Myocyte (in vitro differentiated cells): ENCODE data around the gene AGT. TPM values are rescaled to one million over a fixed set of nuclear protein-coding genes. Genes with fewer than 3 reads are reported as not detected.
"Not testable (repeated sequence)": the region's sequence is repeated elsewhere in the genome, so short reads cannot be mapped to it uniquely, and the experiment has no call there.

Source experiments
- DNase-seq: peaks from one replicate; pipeline ENCODE4 v3.0.0-alpha.2; 2012; ENCODE audit warnings: low read depth
- total RNA-seq: library from RNA; depleted of rRNA; stranded (reverse); fragments of >200 nt; gene quantifications from 2 replicates; pipeline ENCODE4 v1.2.3, GENCODE V29; 2014

AGT gene
- total RNA-seq, 1 donor from 2014 or later: 36.5 TPM

DNA sequence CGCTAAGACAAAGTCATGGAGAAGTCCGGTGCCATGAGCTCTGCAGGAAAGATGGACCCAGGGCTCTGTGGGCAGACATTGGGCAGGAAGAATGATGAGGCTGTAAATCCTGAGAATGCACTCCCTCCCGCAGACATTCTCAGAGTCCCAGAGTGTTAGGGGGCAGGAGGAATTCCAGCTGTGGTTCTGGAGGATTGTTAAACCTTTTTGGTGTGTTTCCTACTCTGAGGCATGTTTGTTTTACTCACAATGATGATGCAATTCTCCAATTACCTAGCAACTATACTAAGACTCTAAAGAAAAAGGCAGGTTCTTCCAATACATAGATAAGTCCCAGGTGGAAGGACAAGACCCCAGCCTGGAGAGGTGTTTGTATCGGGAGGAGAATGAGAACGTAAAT, 30.5 kb upstream of the AGT start:
- peak; percentile 45 for DNase-seq

DNA sequence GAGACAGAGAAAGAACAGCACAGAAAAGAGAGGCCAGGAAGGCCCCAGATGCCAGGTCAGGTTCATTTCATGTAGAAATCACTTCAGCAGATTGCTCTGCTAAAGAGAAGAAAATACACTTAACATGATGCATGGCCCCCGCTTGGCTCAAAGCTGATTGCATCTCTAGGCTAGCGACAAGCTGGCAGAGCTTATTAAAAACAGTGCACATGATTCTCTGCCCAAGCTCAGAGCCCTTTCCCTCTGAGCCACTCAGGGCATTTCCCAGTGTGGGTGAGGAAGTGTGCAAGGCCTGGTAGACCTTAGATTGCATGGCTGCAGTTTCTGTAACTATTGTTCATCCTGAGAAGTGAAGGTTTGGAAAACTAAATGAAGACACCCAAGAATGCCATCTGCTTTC, 30.0 kb upstream of the AGT start:
- no peak for DNase-seq

DNA sequence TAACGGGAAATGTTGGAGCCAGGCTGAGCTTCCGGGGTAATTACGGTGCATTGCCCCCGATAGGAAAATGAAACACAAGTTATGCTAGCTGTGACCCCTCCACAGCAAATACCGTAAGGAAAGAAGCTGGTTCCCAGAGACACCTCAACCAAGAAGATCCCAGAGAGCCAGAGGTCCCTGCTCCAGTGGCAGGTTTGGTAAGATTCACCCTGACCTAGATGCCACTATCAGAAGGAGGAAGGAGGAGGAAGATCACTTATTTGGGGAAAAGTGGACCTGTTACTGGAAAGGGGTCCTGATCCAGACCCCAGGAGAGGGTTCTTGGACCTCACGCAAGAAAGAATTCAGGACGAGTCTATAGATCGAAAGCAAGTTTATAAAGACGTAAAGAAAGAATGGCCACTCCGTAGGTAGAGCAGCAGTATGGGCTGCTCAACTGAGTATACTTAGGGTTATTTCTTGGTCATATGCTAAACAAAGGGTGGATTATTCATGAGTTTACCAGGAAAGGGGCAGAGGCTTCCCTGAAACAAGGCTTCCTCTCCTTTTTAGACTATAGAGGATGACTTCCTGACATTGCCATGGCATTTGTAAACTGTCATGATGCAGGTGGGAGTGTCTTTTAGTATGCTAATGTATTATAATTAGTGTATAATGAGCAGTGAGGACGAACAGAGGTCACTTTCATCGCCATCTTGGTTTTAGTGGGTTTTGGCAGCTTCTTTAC, 25.8 kb upstream of the AGT start:
- no peak for DNase-seq

DNA sequence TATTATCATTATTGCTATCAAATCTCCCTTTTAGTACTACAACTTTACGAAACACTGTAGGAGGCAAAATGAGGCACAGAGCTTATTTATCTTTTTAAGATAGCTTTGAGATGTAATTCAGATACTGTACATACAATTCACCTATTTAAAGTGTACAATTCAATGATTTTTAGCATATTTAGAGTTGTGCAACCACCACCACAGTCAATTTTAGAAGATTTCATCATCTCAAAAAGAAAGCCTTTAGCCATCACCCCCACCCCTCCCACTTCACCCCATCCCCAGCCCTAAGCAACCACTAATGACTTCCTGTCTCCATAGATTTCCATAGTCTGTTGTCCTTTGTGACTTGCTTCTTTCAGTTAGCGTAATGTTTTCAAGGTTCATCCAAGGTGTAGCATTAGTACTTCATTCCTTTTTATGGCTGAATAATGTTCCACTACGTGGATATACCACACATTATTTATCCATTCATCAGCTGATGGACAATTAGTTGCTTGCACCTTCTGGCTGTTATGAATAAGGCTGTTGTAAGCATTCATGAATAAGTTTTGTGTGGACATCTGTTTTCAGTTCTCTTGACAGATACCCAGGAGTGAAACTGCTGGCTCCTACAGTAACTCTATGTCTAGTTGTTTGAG, 23.8 kb upstream of the AGT start:
- no peak for DNase-seq

DNA sequence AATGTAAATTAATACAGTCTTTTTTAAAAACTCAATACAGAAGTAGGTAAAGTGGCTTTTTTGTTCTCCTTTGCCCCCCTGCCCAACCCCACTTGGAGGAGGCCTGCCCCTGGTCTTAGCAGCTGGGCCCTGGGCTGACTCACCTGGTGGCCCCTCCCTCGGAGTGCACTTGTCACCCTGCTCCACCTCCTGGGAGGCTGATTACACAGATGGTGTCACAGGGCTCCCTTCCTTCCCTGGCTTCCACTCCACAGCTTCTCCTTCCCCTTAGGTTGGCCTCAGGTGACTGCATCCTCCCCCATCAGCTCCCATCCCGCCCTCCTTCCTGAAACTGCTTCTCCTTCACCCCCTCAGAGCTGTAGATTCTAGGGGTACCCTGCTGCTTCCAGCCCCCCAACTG, 21.5 kb upstream of the AGT start:
- DNase-seq: no peak

DNA sequence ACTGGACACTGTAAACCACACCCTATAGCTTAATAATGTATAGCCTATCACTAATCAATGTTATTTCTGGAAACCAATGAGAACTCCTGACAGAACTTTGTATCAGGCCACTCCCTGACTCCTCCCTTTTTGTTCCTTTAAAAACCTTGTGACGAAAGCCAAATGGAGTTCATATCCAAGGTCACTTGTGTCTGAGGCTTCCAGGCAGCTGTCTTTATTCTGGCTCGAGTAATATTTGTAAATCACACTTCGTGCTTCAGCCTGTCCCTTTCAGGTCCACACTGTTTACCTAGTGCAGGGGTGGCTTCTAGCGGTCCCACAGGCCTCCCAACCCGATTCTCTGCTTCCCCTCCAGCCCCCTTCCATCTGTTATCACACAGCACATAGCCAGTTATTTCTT, 17.1 kb upstream of the AGT start:
- peak; percentile 79 for DNase-seq

DNA sequence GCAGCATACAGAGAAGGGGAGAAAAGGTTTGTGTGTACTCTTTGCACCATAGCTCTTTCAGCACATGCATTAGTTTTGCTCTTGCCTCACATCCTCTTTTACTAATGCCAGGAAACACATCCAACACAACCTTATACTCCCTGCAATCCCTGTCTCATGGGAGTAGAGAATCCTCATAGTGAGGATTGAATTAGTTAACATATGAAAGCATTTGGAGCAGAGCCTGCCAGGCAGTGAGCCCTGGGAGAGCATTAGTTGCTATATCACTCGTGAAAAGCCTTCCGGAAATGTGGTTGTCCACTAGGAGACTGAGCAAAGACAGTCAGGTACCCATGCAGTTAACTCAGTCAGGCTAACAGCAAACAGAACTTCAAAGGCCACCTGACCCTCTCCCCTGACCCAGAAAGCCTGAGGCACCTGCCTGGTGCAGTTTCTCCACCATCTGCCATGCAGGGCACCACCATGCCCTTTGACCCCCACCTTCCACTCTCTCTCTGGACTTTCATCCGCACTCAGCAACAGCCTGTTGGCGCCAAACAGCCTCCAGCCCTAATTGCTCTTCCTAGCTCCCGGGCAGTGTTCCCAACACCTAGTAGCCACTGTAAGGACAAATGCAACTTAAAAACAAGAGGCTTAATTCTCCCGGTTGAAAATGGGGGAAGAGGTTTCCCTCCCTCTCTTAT, 14.9 kb upstream of the AGT start:
- no peak for DNase-seq

DNA sequence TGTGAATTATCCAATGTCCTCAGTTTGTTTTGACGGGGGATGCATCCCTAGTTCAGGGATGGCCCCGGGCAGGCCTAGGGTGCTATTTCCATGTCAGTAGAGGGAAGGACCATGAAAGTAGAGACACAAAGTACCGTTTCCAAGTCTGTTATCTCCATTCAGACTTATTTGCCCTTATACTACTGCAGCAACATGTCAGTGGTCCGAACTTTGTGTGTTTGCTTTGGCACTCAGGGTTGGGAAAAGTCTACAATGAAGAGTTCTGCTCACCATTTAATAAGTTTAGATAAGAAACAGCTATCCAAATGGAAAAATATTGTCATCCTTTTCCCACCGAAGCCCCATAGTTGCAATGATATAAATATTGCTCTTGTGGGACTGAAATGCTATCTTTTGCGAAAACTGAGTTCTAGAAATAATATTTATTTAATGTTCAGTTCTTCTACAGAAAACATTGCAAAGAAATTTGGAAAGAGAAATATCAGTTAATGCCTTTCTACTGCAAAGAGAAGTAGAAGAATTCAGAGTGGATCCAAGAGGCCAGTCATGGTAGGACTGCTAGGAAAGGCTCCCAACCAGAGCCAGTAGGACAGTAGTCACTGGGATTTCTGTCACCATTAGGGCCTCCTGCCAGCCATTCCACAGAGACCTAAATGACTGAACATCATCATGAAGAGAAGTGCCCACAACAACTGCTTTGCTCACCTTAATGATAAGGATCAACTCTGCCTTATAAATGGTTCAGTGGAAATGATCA, 11.5 kb upstream of the AGT start:
- DNase-seq: no peak

DNA sequence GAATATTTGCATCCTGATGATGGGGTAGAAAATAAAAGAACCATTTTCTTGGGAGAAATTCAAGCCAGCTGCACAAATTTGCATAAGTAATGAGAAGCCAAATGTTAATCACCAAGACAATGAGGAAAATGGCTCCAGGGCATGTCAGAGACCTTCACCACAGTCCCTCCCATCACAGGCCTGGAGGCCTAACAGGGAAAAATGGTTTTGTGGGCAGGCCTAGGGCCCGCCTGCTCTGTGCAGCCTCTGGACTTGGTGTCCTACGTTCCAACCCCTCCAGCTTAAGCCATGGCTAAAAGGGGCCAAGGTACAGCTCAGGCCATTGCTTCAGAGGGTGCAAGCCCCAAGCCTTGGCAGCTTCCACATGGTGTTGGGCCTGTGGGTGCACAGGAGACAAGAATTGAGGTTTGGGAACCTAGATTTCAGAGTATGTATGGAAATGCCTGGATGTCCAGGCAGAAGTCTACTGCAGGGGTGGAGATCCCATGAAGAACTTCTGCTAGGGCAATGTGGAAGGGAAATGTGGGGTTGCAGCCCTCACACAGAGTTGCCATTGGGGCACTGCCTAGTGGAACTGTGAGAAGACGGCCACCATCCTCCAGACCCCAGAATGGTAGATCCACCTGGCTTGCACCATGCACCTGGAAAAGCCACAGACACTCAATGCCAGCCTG, 8.1 kb upstream of the AGT start:
- DNase-seq: not testable (repeated sequence)

DNA sequence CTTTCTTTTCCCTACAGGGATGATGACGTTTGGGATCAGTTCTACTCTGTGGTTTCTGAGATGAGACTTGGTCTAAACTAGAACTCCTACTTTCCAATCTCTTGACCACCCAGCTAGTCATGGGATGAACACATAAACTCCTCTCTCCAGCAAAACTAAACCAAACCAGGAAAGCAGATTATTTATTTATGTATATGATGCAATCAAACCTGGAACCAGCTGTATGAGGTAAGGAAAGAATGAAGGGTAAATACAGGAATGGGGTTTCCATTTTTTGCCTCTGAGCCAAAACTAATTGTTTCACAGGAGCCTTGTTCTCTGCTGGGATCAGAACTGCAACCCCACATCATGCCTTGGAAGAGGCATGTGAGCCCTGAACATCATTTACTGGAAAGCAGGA, 3.3 kb upstream of the AGT start:
- DNase-seq: no peak

DNA sequence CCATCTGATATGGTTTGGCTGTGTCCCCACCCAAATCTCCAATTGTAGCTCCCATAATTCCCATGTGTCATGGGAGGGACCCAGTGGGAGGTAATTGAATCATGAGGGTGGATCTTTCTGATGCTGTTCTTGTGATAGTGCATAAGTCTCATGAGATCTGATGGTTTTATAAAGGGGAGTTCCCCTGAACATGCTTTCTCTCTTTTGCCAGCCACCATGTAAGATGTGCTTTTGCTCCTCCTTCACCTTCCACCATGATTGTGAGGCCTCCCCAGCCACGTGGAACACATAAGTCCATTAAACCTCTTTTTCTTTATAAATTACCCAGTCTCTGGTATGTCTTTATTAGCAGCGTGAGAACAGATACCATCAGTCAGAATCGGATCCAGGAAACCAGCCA, 2.5 kb upstream of the AGT start:
- DNase-seq: not testable (repeated sequence)

DNA sequence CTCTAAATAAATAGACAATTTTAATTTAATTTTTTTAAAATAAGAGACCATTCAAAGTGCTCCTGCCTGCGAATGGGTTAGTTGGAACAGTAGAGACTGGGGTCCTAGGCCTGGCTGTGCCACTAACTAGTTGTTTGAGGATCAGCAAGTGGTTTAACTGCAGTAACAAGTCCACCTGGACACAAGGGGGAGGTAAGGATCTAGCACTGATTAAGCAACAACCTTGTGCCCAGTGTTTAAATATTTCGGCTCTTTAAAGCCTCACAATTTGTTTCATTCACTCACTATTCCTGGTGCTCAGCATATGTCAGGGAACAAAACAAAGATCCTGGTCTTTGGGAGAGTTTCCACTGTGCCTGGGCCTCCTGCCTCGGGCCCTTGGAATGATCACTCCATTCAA, 1.6 kb upstream of the AGT start:
- DNase-seq: no peak

DNA sequence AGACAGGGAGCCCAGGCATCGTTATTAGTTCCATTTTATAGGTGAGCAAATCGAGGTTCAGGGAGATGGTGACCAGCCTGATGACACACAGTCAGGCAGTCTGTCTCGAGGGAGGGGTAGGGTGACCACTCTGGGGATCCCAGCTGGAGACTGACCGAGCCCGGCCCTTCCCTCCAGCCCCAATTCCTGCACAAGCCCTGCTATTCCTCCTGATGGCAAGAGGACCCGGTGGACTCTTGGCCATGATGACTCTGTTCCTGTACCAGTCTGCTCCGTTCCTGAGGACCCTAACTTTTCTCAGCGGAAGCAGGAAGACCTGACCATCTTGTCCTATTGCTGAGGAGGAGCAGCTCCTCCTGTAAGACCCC, 391 bp downstream of the AGT start:
- peak; percentile 16 for DNase-seq

DNA sequence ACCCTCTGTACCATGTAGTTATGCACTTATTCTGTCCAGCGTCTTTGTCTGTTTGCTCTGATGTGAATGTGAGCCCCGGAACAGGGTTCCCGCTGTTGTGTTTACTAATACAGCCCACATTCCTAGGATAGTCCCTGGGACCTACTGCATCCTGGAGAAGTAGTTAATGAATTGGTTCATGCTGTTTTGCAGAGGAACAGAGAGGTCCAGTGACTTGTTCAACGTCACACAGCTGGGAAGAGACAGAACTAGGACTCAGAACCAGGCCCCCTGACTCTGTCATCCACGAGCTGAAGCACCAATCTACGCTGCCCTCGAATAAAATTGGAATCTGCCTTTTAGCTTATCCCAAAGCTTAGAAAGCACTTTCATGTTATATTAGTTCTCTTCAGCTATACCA, 784 bp downstream of the AGT start:
- no peak for DNase-seq

DNA sequence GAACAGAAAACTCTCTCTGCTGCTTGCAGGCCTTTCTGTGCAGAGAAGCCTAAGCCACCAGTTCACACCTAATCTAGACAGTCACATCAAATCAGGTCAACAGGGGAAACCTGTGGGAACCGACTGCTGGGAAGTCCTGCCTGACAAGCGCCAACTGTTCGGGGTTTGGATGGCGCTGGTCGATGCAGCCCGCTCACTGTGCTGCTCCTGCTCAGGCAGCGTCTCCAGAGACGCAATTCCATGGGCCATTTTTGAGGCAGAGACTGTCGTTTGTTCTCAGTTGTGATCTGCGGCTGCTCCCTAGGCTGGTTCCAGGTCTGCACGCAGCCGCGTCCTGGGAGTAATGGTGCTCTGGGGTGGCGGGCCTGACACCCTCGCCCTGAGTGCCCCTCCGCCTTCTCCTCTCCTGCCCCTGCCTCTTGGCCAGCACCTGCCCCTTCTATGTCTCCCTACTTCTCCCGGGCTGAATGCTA, 1.4 kb downstream of the AGT start:
- DNase-seq: no peak

DNA sequence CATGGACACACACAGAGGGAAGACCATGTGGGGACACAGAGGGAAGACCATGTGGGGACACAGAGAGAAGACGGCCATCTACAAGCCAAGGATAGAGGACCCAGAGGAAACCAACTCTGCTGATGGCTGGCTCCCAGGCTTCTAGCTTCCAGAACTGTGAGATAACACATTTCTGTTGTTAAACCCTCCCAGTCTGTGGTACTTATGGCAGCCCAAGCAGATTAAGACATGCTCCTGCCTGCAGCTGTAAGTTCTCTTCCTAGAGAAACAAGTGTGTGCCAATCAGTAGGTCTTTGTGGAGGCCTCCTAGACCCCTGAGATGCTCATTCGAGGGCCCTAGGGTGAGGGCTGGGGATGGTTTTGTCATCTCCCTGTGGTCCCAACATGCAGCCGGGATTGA, 2.7 kb downstream of the AGT start:
- DNase-seq: peak; percentile 63

DNA sequence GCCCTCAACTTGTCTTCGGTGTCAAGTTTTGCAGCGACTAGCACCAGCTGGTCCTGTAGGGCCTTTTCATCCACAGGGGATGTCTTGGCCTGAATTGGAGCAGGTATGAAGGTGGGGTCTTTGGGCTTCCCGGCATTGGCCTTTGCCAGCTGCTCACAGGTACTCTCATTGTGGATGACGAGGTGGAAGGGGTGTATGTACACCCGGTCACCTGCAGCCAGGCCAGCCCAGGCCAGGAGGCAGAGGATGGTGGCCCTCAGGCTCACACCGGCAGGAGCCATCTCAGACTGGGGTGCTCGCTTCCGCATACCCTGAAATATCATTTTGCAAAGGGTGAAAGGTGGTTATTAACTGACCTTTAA, 3.4 kb downstream of the AGT start:
- no peak for DNase-seq

DNA sequence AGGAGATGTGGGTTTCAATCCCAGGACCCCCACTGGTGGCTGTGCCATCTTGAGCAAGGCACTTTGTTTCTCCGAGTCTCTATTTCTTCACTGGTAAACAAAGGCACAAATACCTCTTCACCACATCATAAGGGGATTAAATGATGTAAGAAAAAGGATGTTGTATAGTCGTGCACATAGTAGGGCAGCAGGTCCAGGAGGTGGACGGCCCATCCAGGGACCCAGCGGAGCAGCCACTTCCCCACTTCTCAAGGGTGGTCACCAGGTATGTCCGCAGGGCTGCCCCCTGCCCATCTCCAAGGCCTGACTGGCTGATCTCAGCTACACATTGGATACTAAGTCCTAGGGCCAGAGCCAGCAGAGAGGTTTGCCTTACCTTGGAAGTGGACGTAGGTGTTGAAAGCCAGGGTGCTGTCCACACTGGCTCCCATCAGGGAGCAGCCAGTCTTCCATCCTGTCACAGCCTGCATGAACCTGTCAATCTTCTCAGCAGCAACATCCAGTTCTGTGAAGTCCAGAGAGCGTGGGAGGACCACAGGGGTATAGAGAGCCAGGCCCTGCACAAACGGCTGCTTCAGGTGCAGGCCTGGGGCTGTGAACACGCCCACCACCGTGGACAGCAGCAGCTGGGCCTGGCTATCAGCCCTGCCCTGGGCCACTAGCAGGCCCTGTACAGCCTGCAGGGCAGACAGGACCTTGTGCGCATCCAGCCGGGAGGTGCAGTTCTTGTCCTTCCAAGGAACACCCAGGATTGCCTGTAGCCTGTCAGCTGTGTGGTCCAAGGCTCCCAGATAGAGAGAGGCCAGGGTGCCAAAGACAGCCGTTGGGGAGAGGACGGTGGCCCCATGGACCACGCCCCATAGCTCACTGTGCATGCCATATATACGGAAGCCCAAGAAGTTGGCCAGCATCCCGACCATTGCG, 4.0 kb downstream of the AGT start:
- no peak for DNase-seq

DNA sequence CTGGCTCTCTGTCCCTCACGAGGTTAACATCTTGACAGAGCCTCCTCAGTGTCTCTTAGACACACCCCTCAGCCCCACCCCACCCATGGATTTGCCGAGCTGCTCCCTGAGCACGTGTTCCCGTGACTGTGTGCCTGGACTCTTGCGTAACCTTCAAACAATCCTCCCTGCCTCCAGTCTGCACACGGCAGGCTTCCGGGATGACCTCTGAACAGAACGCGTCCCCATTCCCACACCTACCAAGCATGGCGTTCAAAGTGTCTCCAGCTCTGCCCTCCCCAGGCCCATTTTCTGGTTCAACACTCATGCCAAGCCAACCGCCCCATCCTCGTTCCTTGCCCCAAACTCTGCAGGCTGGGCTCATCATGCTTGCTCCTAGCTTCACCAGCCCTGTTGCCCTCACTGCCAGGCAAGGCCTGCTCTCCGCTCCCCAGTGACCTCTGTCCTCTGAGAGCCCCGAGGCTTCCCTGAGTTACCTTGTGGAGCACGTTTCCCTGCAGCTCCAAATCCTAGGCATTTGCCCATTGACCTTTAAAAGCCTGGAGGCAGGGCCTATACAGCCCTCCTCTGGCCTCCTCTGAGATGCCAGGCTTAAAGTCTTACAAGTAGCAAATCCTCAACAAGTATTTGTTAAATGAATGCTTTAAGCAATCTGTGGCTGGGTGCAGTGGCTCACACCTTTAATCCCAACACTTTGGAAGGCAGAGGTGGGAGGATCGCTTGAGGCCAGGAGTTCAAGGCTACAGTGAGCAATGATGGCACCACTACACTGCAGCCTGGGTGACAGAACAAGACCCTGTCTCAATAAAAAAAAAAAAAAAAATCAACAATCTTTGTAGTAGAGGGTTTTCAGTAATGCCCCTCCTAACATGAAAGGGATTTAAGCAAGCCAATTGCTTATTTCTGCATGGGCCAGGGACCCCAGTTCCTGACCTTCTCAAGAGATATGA, 5.0 kb downstream of the AGT start:
- DNase-seq: no peak
